HG03045 (cell line): ENCODE measurements around the gene ZDHHC22.
"Not testable (repeated sequence)": the region's sequence is repeated elsewhere in the genome, so short reads cannot be mapped to it uniquely, and the experiment has no call there.

ENCODE experiments used
- ATAC-seq: cut with Tn5 transposase; IDR thresholded peaks from one replicate; pipeline ENCODE4 v1.9.1; 2021; ENCODE audit warnings: mild to moderate bottlenecking, moderate library complexity; ENCODE audit not compliant: unreplicated experiment

The ZDHHC22 gene, protein sequence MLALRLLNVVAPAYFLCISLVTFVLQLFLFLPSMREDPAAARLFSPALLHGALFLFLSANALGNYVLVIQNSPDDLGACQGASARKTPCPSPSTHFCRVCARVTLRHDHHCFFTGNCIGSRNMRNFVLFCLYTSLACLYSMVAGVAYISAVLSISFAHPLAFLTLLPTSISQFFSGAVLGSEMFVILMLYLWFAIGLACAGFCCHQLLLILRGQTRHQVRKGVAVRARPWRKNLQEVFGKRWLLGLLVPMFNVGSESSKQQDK

DNA sequence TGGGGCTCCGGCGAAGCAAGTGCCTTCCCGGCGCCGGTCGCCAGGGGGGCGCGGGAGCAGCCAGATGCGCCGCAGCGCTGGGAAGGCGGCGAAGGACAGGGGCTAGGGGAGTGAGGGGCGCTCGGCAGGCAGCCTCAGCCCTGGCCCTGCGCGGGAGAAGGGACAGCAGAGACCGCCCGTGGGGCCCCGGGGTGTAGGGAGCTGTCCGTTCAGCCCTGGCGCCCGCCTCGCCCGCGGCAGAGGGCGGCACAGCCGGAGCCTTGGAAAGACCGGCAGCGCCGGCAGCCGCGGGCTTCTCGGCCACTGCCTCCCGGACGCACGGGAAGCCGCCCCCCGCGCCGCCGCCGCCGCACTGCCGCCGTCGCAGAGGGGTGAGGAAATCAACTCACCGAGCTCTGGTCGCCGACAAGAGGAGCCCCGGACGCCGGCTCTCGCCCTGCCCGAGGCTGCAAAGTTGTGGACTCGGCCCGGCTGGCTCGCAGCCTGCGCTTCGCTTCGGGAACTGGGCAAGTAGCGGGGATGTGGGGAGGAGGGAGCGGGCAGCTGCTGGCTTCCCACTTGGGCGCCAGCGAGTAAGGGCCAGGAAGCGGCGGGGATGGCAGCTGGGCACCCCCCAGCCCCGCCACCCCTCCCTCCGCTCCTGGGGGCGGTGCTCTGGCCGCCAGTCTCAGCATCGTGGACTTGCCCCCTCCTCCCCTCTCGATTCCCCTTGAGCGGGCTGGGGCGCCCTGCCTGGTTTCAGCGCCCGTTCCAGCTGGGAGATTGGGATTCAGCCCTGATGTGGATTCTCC lies at the start of gene ZDHHC22:
Gene ZDHHC22, minus strand, starts transcription at position 578 of the 791 bp plus-strand sequence. CDS start 2,053 bp downstream, outside the sequence.
- ATAC-seq, result no peak

GRCh38 chr14:77190977-77191376 lies 49.4 kb upstream of the ZDHHC22 start:
- no peak for ATAC-seq

- ATAC-seq, result no peak
Measured at GRCh38 chr14:77189479-77189878, 47.9 kb upstream of the ZDHHC22 start.

DNA sequence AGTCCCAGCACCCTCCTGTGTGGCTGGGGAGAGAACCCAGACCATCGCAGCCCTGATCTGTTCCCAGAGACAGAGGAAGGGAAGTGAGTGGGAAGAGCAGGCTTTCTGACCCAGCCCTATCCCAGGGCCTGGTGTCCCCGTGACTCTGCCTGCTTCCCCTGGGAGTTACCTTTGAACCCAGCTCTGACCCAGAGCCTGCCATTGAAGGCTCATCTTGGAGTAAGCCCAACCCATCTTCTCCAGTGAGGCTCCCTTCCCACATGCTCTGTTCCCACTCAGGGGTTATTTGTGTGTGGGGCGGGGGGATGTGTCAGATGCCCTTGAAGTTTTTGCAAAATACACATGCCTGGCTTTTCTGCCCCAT lies 46.0 kb upstream of the ZDHHC22 start:
- ATAC-seq, result no peak

- no peak for ATAC-seq
Measured at GRCh38 chr14:77186911-77187648, 45.5 kb upstream of the ZDHHC22 start.

GRCh38 chr14:77185093-77185465 lies 43.5 kb upstream of the ZDHHC22 start:
- no peak for ATAC-seq

- no peak for ATAC-seq
Measured at GRCh38 chr14:77184396-77185092, 43.0 kb upstream of the ZDHHC22 start.

DNA sequence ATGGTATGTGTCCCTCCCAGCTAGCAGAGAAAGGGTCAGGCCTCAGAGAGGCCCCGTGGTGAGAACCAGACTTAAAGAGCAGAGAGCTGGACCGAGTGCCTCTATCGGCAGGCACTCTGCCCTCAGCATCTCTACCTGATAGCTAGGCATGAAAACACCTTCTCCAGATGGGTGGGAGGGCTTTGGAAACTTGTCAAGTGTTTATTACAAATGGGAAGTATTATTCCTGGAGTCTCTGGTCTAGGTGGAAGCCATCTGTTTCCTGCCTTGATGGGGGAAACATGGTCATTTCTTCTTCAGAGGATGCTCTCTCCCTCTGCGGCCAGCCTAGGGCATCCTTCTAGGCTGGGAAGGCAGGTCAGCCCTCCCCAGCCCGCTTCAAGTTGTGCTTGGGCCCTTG lies 42.3 kb upstream of the ZDHHC22 start:
- ATAC-seq, result no peak

- ATAC-seq, result no peak
Measured at GRCh38 chr14:77181603-77182437, 40.2 kb upstream of the ZDHHC22 start, which contains the start of gene TMEM63C. TSS of gene TMEM63C (plus strand) at chr14:77181798. CDS start at chr14:77218814, 37,016 bp downstream.

- no peak for ATAC-seq
Measured at GRCh38 chr14:77180726-77181602, 39.4 kb upstream of the ZDHHC22 start.

DNA sequence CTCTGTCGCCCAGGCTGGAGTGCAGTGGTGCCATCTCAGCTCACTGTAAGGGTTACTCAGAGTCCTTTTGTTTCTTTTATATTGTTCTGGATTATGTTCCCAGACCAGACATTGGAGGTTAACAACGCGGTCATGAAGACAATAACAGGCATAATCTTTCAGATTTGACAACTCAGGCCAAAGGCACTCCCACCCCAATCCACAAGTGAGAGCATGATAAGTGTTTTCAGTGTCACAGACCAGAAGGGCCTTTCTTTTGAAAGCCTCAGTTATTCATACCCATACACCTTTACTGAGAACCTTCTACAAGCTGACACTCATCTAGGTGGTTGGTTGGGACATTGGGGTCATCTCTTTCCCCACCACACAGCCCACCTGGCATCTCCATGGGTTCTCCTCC lies 37.1 kb upstream of the ZDHHC22 start:
- no peak for ATAC-seq

- ATAC-seq, result no peak
Measured at GRCh38 chr14:77177702-77178101, 36.1 kb upstream of the ZDHHC22 start.

DNA sequence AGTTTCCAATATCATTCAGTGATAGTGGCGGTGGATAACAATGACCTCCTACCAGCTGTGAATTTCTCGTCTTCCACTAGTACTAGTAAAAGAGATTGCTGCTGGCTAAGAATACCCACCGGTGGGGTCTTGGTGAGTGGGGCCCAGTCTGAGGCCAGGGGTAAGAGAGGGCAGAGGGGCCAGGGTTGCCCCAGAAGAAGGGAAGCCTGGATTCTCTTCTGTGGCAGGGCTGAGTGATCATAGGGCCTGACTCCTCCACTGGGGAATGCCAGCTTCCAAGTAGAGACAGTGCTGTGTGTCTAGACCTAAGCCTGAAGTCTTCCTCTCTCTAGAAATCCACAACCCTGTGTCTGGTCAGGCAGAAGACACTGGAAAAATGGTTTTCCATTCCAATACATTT lies 34.3 kb upstream of the ZDHHC22 start:
- ATAC-seq, result no peak

DNA sequence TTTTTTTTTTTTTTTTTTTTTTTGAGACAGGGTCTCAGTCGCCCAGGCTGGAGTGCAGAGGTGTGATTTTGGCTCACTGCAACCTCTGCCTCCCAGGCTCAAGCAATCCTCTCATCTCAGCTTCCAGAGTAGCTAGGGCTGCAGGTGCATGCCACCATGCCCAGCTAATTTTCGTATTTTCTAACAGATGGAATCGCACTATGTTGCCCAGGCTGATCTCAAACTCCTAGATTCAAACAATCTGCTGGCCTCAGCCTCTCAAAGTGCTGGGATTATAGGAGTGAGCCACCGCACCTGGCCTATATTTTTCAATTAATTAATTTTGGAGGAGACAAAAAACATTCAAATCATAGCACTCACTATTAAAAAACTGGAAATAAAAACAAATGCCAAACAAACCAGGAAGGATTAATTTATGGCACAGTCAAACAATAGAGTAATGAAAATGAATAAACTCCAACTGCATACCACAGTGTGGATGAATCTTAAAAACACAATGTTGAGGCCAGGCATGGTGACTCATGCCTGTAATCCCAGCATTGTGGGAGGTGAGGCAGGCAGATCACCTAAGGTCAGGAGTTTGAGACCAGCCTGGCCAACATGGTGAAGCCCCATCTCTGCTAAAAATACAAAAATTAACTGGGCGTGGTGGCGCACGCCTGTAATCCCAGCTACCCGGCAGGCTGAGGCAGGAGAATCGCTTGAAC lies 32.5 kb upstream of the ZDHHC22 start:
- not testable (repeated sequence) for ATAC-seq

- no peak for ATAC-seq
Measured at GRCh38 chr14:77172916-77173315, 31.3 kb upstream of the ZDHHC22 start.

GRCh38 chr14:77170045-77170444 lies 28.5 kb upstream of the ZDHHC22 start:
- ATAC-seq, result no peak

- ATAC-seq, result no peak
Measured at GRCh38 chr14:77161011-77161410, 19.4 kb upstream of the ZDHHC22 start.

DNA sequence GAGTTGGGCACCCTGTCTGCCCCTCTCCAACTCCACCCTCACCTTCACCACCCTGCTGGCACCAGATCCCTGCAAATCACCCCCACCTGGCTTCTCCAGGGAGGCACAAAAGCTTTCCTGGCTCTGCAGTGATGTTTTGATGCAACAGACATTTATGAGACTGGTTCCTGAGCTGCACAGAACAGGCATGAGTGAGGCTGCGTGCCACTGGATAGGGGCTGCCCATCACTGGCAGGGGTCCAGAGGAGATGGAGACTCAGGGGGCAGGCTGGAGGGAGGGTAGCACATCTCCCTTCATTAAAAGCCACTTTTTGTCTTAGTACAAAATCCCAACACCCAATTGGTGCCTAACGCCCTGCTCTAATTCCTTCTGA lies 17.3 kb upstream of the ZDHHC22 start:
- no peak for ATAC-seq
